Lower leg skin (tissue), 4 donors: ENCODE results near the gene PSMB5. TPM values are rescaled to one million over a fixed set of nuclear protein-coding genes. Genes with fewer than 3 reads are reported as not detected.

Source experiments
- DNase-seq, 2 donors: peaks; one replicate each; pipeline ENCODE4 v3.0.0-alpha.2; 2019; ENCODE audit warnings: low spot score in 2 of 2
- H3K4me3 ChIP-seq: fragments of 200-600 bp; sonication (generic); 2 replicates; pipeline ENCODE4 v1.5.1; 2017; ENCODE audit warnings: mild to moderate bottlenecking, low read depth; ENCODE audit not compliant: poor library complexity, severe bottlenecking
- CTCF ChIP-seq, 3 donors: fragments of 450-650 bp; IDR thresholded peaks; one replicate each; pipeline ENCODE4 v1.5.1; 2016; ENCODE audit warnings: antibody characterized with exemption in 3 of 3, mild to moderate bottlenecking in 3 of 3, moderate library complexity in 2 of 3
- POLR2A ChIP-seq, 2 donors: fragments of 450-650 bp; IDR thresholded peaks; one replicate each; pipeline ENCODE4 v1.6.1; 2016 to 2017; ENCODE audit warnings: antibody characterized with exemption in 2 of 2, mild to moderate bottlenecking in 1 of 2, moderate library complexity in 1 of 2
- WGBS, 2 donors: methylation state at CpG; one replicate each; pipeline ENCODE4 v1.1.5; 2018; 5-methylcytosine and 5-hydroxymethylcytosine counted together
- intact Hi-C: fragments of 100-400 bp; cut with DNase I; formaldehyde crosslinking; loops from one replicate; pipeline ENCODE4 v1.15.0; 2023; ENCODE audit warnings: low total_unique reads
- total RNA-seq, 4 donors: library from RNA; depleted of rRNA; stranded (reverse); fragments of >200 nt; gene quantifications; one replicate each; pipeline ENCODE4 v1.1.0, GENCODE V29; 2016

PSMB5 gene
- total RNA-seq, 4 donors from 2014 or later, result 70.6 to 148 (median 116) TPM

- TF ChIP-seq CTCF (IDR thresholded peaks at IDR 0.05), result no peak
- no peak for TF ChIP-seq POLR2A (IDR thresholded peaks at IDR 0.05)
- no peak overlapping the region for H3K4me3 ChIP-seq
- intact Hi-C loops, result no loop called here
- DNase-seq, result peak in 1 of 2 donors; percentile 53
- WGBS, 2 donors, result 66 to 76% methylated on average over 11 of the region's 11 CpGs
Observed at GRCh38 chr14:22996768-22997654, 37.7 kb downstream of the PSMB5 start.

- TF ChIP-seq CTCF (IDR thresholded peaks at IDR 0.05) (no peak), POLR2A (IDR thresholded peaks at IDR 0.05) (no peak)
- H3K4me3 ChIP-seq, result no peak overlapping the region
- DNase-seq, result peak in 1 of 2 donors; percentile 58
- 87 to 88% methylated on average over 9 of the region's 9 CpGs for WGBS, 2 donors
- intact Hi-C loops, result no loop called here
Observed at GRCh38 chr14:22995889-22996625, 38.6 kb downstream of the PSMB5 start.

GRCh38 chr14:22994762-22995275, 39.9 kb downstream of the PSMB5 start:
- peak in 1 of 2 donors; percentile 70 for DNase-seq
- intact Hi-C loops, result no loop called here
- WGBS, 2 donors, result 11 to 18% methylated on average over 4 of the region's 4 CpGs
- no peak for TF ChIP-seq CTCF (IDR thresholded peaks at IDR 0.05)
- TF ChIP-seq POLR2A (IDR thresholded peaks at IDR 0.05), result no peak
- H3K4me3 ChIP-seq, result no peak overlapping the region

GRCh38 chr14:22993517-22993916, 41.2 kb downstream of the PSMB5 start:
- intact Hi-C loops, result no loop called here
- TF ChIP-seq CTCF (IDR thresholded peaks at IDR 0.05), result no peak
- TF ChIP-seq POLR2A (IDR thresholded peaks at IDR 0.05), result no peak
- H3K4me3 ChIP-seq, result no peak overlapping the region
- no peak for DNase-seq

- intact Hi-C loops, result no loop called here
- peak in 1 of 2 donors; percentile 36 for DNase-seq
- no peak for TF ChIP-seq CTCF (IDR thresholded peaks at IDR 0.05)
- no peak for TF ChIP-seq POLR2A (IDR thresholded peaks at IDR 0.05)
Observed at GRCh38 chr14:22991852-22992251, 42.8 kb downstream of the PSMB5 start.

More at GRCh38 chr14:22991852-22992251, 42.8 kb downstream of the PSMB5 start:
- 90 to 95% methylated on average over 8 of the region's 8 CpGs for WGBS, 2 donors
- H3K4me3 ChIP-seq, result no peak overlapping the region
